GM12872 (cell line): Measurements from ENCODE around the gene POGLUT2.

Source experiments
- TF ChIP-seq, protein P1 (sequence below): IDR thresholded peaks from 3 replicates; pipeline ENCODE4 v1.5.1; 2011; ENCODE audit warnings: low read depth, mild to moderate bottlenecking, low read length, moderate library complexity; ENCODE audit not compliant: insufficient read depth

POGLUT2 gene

DNA sequence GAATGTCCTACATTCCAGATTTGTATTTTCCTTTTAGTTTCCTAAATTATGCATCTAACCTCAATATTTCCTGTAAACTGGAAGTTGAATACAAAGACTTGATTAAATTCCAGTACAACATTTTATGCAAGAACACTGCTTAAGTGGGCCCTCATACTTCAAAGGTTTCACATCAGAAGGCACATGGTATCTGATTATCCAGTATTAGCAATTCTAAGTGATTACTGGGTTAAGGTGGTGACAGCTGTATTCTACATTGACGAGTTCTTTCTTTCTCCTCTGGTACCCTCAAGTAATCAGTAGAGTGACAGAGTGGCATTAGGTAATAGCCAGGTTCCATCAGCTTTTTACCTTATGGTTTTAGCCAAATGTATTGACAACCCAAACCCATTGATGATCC lies 18.5 kb upstream of the POGLUT2 start:
- TF ChIP-seq, protein P1, sequence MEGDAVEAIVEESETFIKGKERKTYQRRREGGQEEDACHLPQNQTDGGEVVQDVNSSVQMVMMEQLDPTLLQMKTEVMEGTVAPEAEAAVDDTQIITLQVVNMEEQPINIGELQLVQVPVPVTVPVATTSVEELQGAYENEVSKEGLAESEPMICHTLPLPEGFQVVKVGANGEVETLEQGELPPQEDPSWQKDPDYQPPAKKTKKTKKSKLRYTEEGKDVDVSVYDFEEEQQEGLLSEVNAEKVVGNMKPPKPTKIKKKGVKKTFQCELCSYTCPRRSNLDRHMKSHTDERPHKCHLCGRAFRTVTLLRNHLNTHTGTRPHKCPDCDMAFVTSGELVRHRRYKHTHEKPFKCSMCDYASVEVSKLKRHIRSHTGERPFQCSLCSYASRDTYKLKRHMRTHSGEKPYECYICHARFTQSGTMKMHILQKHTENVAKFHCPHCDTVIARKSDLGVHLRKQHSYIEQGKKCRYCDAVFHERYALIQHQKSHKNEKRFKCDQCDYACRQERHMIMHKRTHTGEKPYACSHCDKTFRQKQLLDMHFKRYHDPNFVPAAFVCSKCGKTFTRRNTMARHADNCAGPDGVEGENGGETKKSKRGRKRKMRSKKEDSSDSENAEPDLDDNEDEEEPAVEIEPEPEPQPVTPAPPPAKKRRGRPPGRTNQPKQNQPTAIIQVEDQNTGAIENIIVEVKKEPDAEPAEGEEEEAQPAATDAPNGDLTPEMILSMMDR = no peak

DNA sequence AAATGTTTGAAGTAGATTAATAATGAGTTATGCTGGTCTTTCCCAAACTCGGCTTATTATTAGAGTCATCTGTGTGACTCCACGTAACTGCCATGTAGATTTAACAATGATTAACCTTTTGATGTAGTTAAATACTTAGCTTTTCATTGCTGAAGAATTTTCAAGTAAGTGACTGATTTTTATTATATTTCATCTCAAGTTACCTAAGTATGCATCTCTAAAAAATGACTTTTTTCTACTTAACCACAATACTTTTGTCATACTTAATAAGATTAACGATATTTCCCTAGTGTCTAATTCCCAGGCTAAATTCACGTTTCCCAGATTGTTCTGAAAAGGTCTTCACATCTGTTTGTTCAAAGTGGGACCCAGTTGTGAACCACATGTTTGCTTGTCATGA lies 17.9 kb upstream of the POGLUT2 start:
- TF ChIP-seq, protein P1 = no peak

DNA sequence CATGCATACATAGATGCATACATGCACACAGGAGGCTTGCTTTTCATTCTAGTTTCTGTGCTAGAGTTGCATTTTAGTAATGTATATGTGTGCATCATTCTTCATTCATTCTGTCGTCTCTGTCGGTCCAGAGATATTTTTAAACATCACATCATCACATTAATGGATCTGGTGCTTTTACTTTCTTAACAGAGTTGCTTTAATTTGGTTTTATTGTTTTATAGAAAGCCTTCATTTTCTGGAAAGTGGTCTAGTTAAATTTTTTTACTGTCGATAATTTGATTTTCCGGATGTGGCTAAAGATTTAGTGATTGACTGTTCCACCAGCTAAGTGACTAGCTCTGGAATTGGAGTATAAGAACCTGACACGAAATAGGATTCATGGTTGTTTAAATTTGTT lies 17.0 kb upstream of the POGLUT2 start:
- TF ChIP-seq, protein P1 = no peak

DNA sequence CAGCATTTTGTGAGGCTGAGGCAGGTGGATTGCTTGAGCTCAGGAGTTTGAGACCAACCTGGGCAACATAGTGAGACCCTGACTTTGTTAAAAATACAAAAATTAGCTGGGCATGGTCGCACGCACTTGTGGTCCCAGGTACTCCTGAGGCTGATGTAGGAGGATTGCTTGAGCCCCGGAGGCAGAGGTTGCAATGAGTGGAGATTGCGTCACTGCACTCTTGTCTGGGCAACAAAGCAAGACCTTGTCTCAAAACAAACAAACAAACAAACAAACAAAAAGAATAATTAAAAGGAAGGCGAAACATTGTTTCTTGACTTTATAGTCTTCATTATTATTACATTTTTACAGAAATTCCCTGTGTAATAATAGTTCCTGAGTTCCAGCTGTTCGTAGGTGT lies 16.0 kb upstream of the POGLUT2 start:
- TF ChIP-seq, protein P1 = no peak

DNA sequence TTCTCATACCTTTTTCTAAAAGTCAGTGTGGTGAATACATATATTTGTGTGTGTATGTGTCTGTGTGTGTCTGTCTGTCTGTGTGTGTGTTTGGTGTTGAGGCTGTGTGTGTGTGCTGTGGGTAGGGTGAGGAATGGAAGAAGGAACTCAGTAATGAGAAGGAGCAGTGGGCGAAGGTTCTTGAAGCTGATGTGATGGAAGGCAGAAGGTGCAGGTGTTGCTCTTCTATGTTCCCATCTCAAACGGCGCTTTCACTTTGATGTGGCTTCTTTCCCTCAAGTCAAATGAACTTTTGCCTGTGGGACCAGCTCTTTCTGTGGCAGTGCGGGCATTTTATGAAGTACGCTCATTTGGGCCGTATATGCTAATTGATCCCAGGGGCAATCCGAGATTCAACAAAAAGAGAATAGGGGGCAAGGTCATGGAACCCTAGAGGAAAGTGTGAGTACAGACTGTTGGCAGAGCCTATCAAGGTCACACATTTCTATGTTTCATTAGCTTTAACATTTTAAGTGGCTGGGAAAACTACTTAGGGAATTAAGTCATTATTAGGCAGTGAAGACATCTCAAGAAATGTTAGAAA lies 15.3 kb upstream of the POGLUT2 start:
- TF ChIP-seq, protein P1 = no peak

DNA sequence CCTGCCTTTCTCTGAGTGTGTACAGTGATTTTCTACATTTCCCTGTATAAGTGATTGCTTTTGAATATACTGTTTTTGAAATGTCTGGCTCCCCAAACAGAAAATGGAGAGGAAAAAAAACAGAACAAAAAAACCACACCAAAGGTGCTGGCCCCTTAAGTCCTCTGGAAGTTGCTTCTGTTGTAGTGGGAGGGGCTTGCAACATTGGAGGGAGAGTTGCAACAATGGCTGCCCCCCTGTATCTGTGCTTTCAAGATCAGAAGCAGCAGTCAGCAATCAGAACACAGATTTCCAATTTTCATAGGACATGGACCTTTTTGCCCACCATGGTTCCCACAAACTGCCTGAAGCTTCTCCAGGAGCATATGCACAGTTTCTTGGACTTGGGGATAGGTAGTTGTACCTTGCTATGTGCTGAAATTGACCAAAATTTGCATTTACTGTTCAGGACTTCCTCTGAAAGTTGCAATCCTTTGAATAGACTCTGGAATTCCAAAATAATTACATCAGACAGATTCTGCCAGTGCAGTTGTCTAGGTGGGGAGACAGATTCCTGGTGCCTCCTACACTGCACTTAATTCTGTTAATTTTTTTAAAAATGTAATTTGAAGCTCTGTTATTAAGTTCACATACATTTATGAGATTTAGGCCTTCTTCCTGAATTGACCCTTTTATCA lies 14.0 kb upstream of the POGLUT2 start:
- TF ChIP-seq, protein P1 = no peak

DNA sequence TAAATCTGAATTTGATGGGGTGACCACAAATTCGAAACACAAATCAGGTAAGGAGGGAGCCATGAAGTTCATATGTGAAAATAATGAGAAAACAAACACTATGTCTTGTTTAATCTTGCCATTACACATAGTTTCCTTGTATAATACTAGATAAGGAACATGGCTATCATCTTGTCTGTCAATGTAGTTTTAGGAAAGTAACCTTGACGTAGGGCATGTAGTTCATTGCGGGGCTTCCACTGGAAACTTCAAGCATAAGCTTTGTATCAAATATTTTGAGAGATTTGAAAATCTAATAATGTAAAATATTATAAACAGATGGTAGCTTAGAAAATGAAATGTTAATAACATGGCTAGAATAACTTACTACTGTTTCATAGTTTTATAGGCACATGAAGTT lies 8.9 kb upstream of the POGLUT2 start:
- TF ChIP-seq, protein P1 = no peak
